HepG2 (cell line): ENCODE data around the gene RHBDD1. TPM values are rescaled to one million over a fixed set of nuclear protein-coding genes. Genes with fewer than 3 reads are reported as not detected.

ENCODE experiments used
- DNMT3B ChIP-seq: conservative IDR thresholded peaks from 2 replicates; pipeline ENCODE4 v1.6.1; 2016; ENCODE audit warnings: missing biosample characterization, control low read depth
- HNRNPL ChIP-seq: fragments of 200-400 bp; formaldehyde crosslinking; IDR thresholded peaks from 2 replicates; pipeline ENCODE4 v1.6.1; 2017; ENCODE audit warnings: mild to moderate bottlenecking, low read depth, low read length
- KDM5A ChIP-seq: fragments of 200-600 bp; sonication (generic); IDR thresholded peaks from 2 replicates; pipeline ENCODE4 v1.7.0; 2018; ENCODE audit warnings: antibody characterized with exemption, mild to moderate bottlenecking, low read length, borderline replicate concordance
- MATR3 ChIP-seq: sonication (generic); formaldehyde crosslinking; IDR thresholded peaks from 2 replicates; pipeline ENCODE4 v1.4.0; 2020; ENCODE audit warnings: missing genetic modification reagents
- NR1H2 ChIP-seq: sonication (generic); formaldehyde crosslinking; IDR thresholded peaks from 2 replicates; pipeline ENCODE4 v1.8.1; 2022; ENCODE audit warnings: low read depth, missing genetic modification reagents, borderline replicate concordance
- SOX13 ChIP-seq, 3 experiments: fragments of 450-650 bp in 1 of 3; sonication (generic) in 1 of 3; formaldehyde crosslinking in 1 of 3; IDR thresholded peaks in 2 of 3; conservative IDR thresholded peaks in 1 of 3; 2 replicates each; pipeline versions ENCODE4 v1.5.0 to v1.6.1; 2016 to 2020; ENCODE audit warnings: antibody characterized with exemption in 1 of 3, mild to moderate bottlenecking in 1 of 3, missing compliant biosample characterization in 1 of 3, missing genetic modification reagents in 1 of 3, moderate library complexity in 1 of 3
- ZC3H4 ChIP-seq: sonication (generic); formaldehyde crosslinking; IDR thresholded peaks from 2 replicates; pipeline ENCODE4 v1.4.0; 2020; ENCODE audit warnings: missing genetic modification reagents, borderline replicate concordance
- ZNF207 ChIP-seq: fragments of 450-650 bp; IDR thresholded peaks from 2 replicates; pipeline ENCODE4 v1.6.1; 2016; ENCODE audit warnings: antibody characterized with exemption, borderline replicate concordance
- ZNF326 ChIP-seq: sonication (generic); formaldehyde crosslinking; IDR thresholded peaks from 2 replicates; pipeline ENCODE4 v1.4.0; 2020; ENCODE audit warnings: missing genetic modification reagents, borderline replicate concordance
- polyA plus RNA-seq, 8 experiments: library from polyadenylated mRNA; depleted of rRNA in 3 of 8; stranded (reverse) in 7 of 8; unstranded in 1 of 8; fragments of >200 nt; fragmentation: Illumina TruSeq in 4 of 8; extraction: Trizol in 4 of 8; gene quantifications; 2 replicates each; pipeline versions ENCODE4 v1.2.1 to v1.2.3, GENCODE V29; 2011 to 2016; ENCODE audit warnings: low read depth in 4 of 8, missing spikeins in 1 of 8, mixed read lengths in 1 of 8; ENCODE audit not compliant: insufficient read depth in 1 of 8
- total RNA-seq, 5 experiments: library from RNA; depleted of rRNA; stranded (reverse); fragments of >200 nt; fragmentation: Illumina TruSeq; extraction: Trizol; gene quantifications; 2 replicates each; pipeline ENCODE4 v1.2.3, GENCODE V29; 2016; ENCODE audit warnings: low read depth in 1 of 5
- TF ChIP-seq, protein P1 (sequence below): sonication (generic); formaldehyde crosslinking; IDR thresholded peaks from 2 replicates; pipeline ENCODE4 v1.5.0; 2020; ENCODE audit warnings: missing genetic modification reagents
- TF ChIP-seq, protein P2 (sequence below): sonication (generic); formaldehyde crosslinking; IDR thresholded peaks from 2 replicates; pipeline ENCODE4 v1.8.0; 2022; ENCODE audit warnings: low read depth, missing genetic modification reagents
- TF ChIP-seq, protein P3 (sequence below): sonication (generic); formaldehyde crosslinking; IDR thresholded peaks from 2 replicates; pipeline ENCODE4 v1.4.0; 2020; ENCODE audit warnings: low read depth, mild to moderate bottlenecking, missing genetic modification reagents
- TF ChIP-seq, protein P4 (sequence below): IDR thresholded peaks from 2 replicates; pipeline ENCODE4 v1.6.1; 2016; ENCODE audit warnings: low read depth, missing genetic modification reagents, missing compliant biosample characterization
- TF ChIP-seq, protein P5 (sequence below): sonication (generic); formaldehyde crosslinking; IDR thresholded peaks from 2 replicates; pipeline ENCODE4 v1.4.0; 2020; ENCODE audit warnings: missing genetic modification reagents
- TF ChIP-seq, protein P6 (sequence below): sonication (generic); formaldehyde crosslinking; IDR thresholded peaks from 2 replicates; pipeline ENCODE4 v1.4.0; 2020; ENCODE audit warnings: missing genetic modification reagents

Gene RHBDD1
- total and polyA plus RNA-seq, 2 of the 13 experiments (the other 11 are each of a cell fraction or from before 2014, with no cell fraction given), result 8.2 to 9.5 TPM

DNA sequence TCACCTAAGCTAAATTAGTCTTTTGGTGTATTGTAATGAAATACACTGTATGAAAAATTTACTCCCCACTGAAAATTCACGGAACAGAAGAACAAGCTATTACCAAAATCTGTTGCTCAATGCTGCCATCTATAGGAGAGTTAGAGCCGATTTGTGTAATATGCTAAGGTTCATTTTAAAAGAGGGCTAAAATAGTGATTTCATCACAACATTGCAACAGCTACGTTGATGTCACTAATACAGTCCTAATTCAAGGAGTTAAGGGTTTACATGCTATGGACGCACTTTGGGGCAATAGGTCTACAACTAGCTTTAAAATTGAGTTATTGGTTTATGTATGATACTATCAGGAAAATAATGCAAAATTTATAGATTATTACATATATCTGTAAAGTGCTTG is 33.3 kb upstream of the RHBDD1 start (continued):
- no peak for TF ChIP-seq SOX13 (IDR thresholded peaks at IDR 0.05)
- TF ChIP-seq SOX13 (CRISPR knock-in tag; conservative IDR thresholded peaks at IDR 0.05 in 1 of 2, IDR thresholded peaks at IDR 0.05 in 1 of 2), result peak in 1 of 2 experiments; percentile 42; a peak in 1 of 4 replicates
- TF ChIP-seq, protein P1, sequence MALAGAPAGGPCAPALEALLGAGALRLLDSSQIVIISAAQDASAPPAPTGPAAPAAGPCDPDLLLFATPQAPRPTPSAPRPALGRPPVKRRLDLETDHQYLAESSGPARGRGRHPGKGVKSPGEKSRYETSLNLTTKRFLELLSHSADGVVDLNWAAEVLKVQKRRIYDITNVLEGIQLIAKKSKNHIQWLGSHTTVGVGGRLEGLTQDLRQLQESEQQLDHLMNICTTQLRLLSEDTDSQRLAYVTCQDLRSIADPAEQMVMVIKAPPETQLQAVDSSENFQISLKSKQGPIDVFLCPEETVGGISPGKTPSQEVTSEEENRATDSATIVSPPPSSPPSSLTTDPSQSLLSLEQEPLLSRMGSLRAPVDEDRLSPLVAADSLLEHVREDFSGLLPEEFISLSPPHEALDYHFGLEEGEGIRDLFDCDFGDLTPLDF (CRISPR knock-in tag), result no peak; the same call in 1 of the 2 replicates
- no peak for TF ChIP-seq NR1H2
- TF ChIP-seq ZNF326 (CRISPR knock-in tag), result no peak
- TF ChIP-seq KDM5A, result no peak
- TF ChIP-seq ZC3H4 (CRISPR knock-in tag), result no peak
- TF ChIP-seq, protein P2, sequence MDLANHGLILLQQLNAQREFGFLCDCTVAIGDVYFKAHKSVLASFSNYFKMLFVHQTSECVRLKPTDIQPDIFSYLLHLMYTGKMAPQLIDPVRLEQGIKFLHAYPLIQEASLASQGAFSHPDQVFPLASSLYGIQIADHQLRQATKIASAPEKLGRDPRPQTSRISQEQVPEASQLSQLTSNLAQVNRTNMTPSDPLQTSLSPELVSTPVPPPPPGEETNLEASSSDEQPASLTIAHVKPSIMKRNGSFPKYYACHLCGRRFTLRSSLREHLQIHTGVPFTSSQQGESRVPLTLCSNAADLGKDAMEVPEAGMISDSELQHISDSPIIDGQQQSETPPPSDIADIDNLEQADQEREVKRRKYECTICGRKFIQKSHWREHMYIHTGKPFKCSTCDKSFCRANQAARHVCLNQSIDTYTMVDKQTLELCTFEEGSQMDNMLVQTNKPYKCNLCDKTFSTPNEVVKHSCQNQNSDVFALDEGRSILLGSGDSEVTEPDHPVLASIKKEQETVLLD (CRISPR knock-in tag), result no peak
- TF ChIP-seq MATR3 (CRISPR knock-in tag), result no peak
- no peak for TF ChIP-seq DNMT3B (CRISPR knock-in tag)
- TF ChIP-seq HNRNPL, result no peak
- TF ChIP-seq, protein P3, sequence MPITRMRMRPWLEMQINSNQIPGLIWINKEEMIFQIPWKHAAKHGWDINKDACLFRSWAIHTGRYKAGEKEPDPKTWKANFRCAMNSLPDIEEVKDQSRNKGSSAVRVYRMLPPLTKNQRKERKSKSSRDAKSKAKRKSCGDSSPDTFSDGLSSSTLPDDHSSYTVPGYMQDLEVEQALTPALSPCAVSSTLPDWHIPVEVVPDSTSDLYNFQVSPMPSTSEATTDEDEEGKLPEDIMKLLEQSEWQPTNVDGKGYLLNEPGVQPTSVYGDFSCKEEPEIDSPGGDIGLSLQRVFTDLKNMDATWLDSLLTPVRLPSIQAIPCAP (CRISPR knock-in tag), result no peak
- TF ChIP-seq, protein P4, sequence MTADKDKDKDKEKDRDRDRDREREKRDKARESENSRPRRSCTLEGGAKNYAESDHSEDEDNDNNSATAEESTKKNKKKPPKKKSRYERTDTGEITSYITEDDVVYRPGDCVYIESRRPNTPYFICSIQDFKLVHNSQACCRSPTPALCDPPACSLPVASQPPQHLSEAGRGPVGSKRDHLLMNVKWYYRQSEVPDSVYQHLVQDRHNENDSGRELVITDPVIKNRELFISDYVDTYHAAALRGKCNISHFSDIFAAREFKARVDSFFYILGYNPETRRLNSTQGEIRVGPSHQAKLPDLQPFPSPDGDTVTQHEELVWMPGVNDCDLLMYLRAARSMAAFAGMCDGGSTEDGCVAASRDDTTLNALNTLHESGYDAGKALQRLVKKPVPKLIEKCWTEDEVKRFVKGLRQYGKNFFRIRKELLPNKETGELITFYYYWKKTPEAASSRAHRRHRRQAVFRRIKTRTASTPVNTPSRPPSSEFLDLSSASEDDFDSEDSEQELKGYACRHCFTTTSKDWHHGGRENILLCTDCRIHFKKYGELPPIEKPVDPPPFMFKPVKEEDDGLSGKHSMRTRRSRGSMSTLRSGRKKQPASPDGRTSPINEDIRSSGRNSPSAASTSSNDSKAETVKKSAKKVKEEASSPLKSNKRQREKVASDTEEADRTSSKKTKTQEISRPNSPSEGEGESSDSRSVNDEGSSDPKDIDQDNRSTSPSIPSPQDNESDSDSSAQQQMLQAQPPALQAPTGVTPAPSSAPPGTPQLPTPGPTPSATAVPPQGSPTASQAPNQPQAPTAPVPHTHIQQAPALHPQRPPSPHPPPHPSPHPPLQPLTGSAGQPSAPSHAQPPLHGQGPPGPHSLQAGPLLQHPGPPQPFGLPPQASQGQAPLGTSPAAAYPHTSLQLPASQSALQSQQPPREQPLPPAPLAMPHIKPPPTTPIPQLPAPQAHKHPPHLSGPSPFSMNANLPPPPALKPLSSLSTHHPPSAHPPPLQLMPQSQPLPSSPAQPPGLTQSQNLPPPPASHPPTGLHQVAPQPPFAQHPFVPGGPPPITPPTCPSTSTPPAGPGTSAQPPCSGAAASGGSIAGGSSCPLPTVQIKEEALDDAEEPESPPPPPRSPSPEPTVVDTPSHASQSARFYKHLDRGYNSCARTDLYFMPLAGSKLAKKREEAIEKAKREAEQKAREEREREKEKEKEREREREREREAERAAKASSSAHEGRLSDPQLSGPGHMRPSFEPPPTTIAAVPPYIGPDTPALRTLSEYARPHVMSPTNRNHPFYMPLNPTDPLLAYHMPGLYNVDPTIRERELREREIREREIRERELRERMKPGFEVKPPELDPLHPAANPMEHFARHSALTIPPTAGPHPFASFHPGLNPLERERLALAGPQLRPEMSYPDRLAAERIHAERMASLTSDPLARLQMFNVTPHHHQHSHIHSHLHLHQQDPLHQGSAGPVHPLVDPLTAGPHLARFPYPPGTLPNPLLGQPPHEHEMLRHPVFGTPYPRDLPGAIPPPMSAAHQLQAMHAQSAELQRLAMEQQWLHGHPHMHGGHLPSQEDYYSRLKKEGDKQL, result no peak
- TF ChIP-seq, protein P5, sequence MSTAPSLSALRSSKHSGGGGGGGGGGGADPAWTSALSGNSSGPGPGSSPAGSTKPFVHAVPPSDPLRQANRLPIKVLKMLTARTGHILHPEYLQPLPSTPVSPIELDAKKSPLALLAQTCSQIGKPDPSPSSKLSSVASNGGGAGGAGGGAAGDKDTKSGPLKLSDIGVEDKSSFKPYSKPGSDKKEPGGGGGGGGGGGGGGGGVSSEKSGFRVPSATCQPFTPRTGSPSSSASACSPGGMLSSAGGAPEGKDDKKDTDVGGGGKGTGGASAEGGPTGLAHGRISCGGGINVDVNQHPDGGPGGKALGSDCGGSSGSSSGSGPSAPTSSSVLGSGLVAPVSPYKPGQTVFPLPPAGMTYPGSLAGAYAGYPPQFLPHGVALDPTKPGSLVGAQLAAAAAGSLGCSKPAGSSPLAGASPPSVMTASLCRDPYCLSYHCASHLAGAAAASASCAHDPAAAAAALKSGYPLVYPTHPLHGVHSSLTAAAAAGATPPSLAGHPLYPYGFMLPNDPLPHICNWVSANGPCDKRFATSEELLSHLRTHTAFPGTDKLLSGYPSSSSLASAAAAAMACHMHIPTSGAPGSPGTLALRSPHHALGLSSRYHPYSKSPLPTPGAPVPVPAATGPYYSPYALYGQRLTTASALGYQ (CRISPR knock-in tag), result no peak
- no peak for TF ChIP-seq ZNF207
- TF ChIP-seq, protein P6, sequence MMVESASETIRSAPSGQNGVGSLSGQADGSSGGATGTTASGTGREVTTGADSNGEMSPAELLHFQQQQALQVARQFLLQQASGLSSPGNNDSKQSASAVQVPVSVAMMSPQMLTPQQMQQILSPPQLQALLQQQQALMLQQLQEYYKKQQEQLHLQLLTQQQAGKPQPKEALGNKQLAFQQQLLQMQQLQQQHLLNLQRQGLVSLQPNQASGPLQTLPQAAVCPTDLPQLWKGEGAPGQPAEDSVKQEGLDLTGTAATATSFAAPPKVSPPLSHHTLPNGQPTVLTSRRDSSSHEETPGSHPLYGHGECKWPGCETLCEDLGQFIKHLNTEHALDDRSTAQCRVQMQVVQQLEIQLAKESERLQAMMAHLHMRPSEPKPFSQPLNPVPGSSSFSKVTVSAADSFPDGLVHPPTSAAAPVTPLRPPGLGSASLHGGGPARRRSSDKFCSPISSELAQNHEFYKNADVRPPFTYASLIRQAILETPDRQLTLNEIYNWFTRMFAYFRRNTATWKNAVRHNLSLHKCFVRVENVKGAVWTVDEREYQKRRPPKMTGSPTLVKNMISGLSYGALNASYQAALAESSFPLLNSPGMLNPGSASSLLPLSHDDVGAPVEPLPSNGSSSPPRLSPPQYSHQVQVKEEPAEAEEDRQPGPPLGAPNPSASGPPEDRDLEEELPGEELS (CRISPR knock-in tag), result no peak
